Cardiac ventricle fibroblast (primary cell): ENCODE data around the gene TRIP12. TPM values are rescaled to one million over a fixed set of nuclear protein-coding genes. Genes with fewer than 3 reads are reported as not detected.

Experiments
- total RNA-seq: library from RNA; depleted of rRNA; stranded (reverse); fragments of >200 nt; gene quantifications from 2 replicates; pipeline ENCODE4 v1.2.3, GENCODE V29; 2015

Gene TRIP12
- total RNA-seq: 95.4 and 138 TPM in 2 replicates

GRCh38 chr2:229921892-229922448, at the start of gene TRIP12:
TSS of gene TRIP12 (minus strand) at chr2:229922009. CDS start at chr2:229880079, 41,930 bp downstream.

GRCh38 chr2:229922449-229923386, 909 bp upstream of the TRIP12 start, which contains the start of gene FBXO36:
TSS of gene FBXO36 (plus strand) at chr2:229922503. CDS start at chr2:229922514, 11 bp downstream.

GRCh38 chr2:229714080-229714735, 207.6 kb downstream of the TRIP12 start, which contains the start of gene DNER:
TSS of gene DNER (minus strand) at chr2:229714555. CDS start at chr2:229714423, 132 bp downstream.

Other genes with a start within 250 kb of the TRIP12 start
- gene DNER, start 207.5 kb downstream of the TRIP12 start, total RNA-seq: 0.05 and 0.12 TPM in 2 replicates
- 2.6 and 2.9 TPM in 2 replicates for gene FBXO36, start 494 bp upstream of the TRIP12 start, total RNA-seq
- gene SLC16A14, start 146.9 kb upstream of the TRIP12 start, total RNA-seq: 0.06 TPM in 1 of 2 replicates, not detected in the other